NCI-H345 treated with DMSO at 0.1 percent for 48 hours (cell line): Measurements from ENCODE around the gene MAPK8IP1.
"Not testable (repeated sequence)": the region's sequence is repeated elsewhere in the genome, so short reads cannot be mapped to it uniquely, and the experiment has no call there.

Experiments
- DNase-seq: peaks from one replicate; lab custom pipeline; 2025; ENCODE audit not compliant: unreplicated experiment; lab: John Stamatoyannopoulos, UW

MAPK8IP1 gene

DNA sequence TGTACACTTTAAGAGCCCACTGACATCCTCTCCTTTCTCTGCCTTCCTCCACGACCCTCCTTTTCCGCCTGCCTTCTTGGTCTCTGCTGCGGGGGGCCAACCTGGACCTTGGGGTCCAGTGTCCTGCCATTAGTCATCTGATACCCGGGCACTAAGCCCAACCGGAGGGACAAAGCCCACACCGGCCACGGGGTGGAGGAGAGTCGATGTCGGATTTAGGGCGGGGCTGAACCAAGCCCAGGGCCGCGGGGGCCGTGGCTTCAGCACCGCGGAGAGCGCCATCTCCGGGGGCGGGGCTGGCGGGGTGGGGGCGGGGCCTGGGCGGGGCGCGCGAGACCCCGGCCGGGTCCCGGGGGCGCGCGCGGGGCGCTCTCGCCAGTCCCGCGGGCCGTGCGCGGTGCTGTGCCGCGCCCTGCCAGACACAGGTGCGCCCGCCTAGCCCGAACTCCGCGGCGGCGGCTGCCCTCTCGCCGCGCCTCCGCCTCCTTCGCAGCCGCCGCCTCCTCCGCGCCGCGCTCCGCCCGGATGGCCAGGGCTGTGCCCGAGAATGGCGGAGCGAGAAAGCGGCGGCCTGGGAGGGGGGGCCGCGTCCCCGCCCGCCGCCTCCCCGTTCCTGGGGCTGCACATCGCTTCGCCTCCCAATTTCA is at the start of gene MAPK8IP1:
Gene MAPK8IP1, plus strand, starts transcription at position 378 of the 647 bp plus-strand sequence. Its CDS starts 170 bp downstream, at position 548.
- DNase-seq: peak; percentile 45

DNA sequence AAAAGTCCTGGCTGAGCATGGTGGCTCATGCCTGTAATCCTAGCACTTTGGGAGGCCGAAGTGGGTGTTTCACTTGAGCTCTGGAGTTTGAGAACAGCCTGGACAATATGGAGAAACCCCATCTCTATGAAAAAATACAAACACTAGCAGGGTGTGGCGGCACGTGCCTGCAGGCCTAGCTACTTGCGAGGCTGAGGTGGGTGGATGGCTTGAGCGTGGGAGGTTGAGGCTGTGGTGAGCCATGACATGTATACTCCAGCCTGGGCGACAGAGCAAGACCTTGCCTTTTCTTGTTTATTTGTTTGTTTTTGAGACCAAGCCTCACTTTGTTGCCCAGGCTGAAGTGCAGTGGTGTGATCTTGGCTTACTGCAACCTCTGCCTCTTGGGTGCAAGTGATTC is 46.2 kb upstream of the MAPK8IP1 start:
- no peak for DNase-seq

DNA sequence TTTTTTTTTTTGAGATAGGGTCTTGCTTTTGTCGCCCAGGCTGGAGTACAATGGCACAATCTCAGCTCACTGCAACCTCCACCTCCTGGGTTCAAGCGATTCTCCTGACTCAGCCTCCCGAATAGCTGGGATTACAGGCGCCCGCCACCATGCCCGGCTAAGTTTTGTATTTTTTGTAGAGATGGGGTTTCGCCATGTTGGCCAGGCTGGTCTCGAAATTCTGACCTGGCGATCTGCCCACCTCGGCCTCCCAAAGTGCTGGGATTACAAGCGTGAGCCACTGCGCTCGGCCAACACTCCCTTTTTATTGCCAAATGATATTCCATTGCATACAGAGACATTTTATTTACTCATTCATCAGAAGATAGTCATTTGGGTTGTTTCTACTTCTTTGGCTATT is 45.2 kb upstream of the MAPK8IP1 start:
- DNase-seq: not testable (repeated sequence)

DNA sequence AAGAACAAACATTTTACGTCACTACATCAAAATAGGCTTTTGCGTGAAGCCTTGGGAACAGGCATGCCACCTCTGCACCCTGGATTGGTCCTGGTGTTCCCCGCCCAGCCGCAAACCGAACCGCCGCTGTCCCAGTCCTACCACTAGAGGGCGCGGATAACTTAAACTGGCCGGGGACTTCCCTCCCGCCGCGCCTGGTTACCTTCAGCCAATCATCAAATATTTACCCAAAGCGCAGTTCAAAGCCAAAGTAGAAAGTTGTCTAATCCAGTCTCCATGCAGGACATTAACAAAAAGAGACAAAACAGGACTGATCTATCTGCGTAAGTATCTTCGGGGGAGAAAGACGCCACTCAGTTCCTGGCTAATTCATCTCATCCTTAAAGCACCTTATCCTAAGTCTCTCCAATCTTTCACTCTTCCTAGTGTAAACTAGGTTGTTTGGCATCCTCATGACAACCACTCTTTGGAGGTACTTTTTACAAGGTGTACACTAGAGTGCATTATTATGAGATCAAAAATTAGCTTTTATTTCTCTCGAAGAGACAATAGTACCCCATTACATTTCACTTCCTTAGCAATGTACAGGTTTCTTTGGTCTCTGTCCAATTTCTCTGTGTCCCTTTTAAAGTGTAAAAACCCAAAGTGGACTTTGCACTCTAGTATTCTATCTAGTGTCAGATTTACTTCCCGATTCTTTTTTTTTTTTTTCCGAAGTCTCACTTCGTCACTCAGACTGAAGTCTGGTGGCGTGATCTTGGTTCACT is 42.1 kb upstream of the MAPK8IP1 start:
- DNase-seq: peak; percentile 81

DNA sequence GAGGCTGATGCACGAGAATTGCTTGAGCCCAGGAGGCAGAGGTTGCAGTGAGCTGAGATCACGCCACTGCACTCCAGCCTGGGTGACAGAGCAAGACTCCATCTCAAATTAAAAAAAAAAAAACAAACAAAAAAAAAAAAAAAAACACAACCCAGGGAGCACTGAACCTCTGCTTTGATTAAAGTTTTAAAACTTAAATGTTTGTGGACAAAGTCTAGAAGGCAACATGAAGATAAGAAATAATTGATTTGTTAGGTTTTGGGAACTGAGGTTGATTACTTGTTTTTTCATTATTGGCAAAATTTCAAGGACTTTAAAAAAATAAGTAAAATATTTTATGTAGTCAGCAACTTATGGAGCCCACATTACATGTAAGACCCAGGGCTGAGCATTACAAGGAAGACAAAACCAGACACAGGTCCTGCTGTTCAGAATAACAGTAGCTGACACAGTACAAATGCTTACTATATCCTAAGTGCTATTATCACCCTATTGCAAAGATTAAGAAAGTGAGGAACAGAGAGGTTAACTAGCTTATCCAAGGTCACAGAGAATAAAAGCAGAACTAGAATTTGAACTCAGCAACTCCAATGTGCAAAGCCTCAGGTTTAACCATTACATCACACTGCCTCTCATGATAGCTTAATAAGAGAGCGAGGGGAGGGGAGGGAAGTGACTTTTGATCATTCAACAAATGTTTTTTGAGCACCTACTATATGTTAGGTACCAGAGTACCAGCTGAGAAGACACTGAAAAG is 40.5 kb upstream of the MAPK8IP1 start:
- no peak for DNase-seq

DNA sequence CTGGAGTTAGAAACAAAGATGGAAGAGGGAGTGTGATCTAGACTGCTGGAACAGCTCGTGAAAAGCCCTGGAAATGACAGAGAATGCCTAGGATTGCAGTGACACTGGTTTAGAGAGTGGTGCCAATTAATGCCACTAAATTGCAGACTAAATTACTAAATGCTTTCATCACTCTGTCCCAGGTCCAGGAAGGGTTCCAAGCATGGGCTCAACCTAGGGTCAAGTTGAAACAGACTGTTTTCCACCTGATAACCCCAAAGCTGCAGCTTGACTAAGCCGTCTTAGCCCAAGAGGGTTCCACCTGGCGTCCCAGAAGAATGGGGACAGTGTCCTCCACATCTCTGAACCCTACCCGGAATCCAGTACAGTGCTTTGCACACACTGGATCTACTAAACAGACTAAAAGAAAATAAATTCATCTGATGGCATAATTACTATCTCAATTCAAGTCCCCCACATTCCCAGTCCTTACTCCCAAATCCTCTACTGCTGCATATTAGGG is 39.2 kb upstream of the MAPK8IP1 start:
- no peak for DNase-seq

DNA sequence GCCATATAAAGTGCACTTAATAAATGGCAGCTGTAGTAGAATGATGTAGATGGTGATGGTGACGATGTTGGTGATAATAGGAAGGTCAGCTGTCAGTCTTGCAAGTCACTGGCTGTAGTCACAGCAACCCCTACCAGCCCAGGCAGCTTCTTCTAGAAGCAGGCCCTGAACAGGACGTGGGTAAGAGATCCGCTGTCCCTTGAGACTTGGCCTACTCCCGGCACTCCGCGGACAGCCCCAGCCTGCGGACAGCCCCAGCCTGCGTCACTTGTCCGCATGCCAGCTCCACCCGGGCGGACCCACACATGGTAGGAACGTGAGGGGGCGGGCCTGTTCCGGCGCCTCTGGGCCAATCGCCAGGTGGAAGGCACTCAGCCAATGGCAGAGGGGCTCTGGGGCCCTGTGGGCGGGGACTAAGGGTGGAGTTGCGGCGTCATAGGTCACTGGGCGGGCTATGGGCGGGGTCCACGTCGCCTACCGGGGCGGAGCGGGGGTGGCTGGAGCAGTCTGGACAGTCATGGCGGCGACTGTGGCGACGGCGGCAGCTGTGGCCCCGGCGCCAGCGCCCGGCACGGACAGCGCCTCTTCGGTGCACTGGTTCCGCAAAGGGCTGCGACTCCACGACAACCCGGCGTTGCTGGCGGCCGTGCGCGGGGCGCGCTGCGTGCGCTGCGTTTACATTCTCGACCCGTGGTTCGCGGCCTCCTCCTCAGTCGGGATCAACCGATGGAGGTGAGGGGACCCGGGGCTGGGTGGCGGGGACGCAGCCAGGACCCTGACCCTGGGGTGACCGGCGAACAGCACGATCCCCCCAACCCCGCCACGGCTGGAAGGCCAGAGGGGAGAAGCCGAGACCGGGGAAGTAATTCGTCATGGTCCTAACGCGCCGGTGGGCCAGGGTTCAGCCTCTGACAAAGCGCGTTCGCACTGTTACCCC is 38.2 kb upstream of the MAPK8IP1 start, which contains the start of gene CRY2:
Gene CRY2, plus strand, starts transcription at position 502 of the 937 bp plus-strand sequence. Its CDS starts 16 bp downstream, at position 518.
- peak; percentile 92 for DNase-seq

DNA sequence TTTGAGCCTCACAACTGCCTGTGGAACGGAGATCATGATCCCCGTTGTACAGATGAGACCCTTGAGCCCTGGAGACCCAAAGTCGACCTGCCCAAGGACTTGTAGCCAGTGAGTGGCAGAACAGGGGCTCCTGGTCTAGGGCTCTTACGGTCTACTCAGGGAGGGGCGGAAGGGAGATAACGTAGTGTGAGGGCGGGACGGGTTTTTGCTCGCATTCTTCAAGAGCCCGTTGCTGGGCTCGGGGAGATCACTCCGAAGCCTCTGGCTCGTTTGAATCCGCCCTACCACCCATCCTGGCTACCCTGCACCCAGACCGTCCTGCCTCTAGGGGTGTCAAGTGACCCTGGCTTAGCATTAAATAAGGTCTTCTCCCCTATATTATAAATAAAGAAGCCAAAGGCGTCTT is 37.5 kb upstream of the MAPK8IP1 start:
- no peak for DNase-seq

DNA sequence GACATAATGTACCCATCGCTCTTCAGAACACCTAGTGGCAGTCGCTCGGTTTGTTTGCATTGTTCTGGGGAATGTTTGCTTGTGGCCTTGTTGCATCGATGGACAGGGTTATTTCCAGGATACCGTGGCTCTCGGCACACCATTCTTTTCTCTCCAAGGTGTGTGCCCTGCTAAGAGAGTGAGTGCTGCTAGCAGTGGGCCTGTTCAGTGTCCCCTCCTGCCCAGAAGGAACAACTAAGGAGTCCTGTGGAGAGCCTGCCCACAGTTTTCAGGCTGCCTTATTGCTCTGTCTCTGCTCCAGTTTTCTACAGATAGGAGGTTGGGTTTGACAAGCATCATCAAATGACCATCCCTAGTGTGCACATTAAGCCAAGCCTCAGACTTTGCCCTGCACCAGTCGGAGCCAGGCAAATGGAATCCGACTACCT is 36.8 kb upstream of the MAPK8IP1 start:
- no peak for DNase-seq

DNA sequence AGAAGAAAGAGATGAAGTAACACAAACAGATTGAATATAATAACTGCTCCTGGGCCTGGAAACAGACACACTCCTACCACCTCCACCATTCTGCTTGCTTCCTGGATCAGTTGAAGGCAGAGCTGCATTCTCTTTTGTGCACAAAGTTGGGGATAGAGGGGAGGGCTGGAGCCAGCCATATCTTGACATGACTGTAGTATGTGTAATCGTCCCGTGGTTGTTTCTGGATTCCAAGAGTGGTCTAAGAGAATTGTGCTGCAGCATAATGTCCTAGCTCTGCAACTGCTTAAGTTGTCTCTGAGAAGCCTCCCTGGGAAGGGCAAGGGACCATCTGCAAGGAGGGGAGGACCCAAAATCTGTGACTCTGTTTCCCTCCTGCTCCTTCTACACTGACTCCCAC is 35.0 kb upstream of the MAPK8IP1 start:
- DNase-seq: no peak

DNA sequence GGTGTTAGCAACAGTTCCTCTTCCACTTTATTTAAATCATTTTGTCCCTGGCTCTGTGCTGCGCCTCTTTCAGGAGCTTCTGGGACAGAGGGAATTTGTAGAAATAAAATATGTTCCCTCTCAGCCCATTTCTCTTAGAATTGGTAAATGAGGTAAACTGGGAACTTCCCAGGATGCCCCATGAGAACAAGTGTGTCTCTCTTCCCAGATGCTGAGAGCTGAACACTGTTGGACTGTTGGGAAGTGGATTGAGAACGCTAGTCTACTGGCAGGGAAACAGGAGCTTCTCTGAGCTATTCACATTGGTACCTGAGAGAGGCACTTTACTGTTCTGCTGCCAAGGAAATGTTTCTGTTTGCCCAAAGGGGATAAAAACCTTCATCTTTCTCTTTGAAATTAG is 34.2 kb upstream of the MAPK8IP1 start:
- DNase-seq: no peak

DNA sequence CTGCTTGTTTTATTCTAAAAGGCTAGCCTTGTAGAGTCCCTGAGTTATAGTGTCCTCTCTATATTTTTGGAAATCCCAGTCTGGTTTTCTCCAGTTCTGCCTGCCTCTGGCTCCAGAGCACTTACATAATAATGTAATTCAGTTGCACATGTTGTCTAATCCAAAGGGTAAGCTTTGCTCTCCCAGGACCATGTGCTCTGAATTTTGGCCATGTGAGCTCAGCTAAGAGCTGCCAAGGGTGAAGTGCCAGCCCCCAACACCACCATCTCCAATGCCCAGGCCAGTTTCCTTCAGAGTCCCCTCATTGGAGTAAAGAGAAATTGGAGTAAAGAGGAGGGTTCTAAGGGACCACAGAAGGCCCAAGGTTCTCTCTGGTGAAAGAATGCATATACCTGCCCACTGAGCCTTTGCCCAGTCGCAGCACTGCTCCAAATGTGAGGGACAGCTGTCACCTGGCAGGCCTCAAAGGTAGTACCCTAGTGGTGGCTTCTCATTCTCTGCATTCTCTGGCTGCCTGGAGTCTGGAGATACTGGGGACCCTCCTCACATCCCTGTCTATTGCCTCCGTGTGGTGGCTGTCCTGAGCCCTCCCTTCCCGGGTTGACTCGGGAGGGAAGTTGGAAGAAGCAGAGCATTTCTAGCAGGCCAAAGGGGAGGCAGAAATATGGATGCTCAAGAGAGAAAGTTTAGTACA is 33.3 kb upstream of the MAPK8IP1 start:
- no peak for DNase-seq

DNA sequence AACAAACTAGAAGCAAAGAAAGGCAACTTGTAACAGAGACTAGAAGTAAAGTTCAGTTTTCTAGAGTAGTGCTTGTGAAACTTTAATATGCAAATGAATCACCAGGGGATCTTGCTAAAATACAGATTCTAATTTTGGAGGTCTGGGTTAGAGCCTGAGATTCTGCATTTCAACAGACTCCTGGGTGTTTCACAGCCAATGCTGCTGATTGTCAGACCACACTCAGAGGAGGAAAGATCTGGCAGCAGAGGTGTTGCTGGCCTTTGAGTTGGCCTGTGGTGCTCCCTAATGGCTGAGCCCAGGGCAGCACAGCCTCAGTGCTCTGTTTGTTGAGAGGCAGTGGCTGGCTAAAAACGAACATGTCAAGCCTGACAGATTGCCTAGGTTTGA is 32.7 kb upstream of the MAPK8IP1 start:
- DNase-seq: no peak

DNA sequence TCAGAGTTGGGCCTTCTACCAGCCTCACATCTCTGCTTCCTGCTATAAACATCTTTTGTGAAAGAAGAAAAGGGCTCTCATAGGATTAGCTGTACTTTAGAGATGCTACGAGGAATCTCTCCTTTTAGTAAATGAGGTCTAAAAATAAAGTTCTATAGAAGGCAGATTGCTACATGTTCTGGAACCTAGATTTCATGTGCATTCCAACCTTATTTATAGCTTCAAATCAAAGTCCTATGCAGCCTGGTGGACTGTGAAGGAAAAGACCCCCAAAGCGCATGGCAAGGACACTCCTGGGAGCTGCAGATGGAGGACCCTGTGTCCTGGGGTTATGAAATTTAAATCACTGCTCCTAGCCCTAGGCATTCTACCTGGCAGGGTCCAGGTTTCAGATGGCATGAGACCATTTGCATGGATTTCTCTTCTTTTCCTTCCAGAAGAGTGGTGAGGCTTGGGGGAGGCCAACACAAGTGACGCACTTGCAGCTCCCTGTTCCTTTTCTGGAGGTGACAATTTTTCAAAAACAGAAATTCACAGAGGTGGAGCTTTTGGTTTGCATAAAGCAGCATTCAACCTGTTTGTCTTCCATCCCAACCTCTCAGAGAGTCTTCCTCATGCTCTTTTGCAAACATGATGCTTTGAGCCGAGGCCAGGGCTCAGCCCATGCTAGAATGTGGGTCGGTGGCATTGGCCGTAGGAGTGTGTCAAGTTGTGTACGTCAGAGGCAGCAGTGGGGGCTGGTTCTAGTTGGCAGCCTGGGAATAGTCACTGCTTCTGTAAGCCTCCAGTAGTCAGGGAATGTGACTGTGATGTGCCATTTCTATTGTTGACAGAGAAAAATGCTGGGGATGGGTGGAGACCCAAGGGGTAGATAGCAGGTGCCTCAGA is 31.9 kb upstream of the MAPK8IP1 start:
- DNase-seq: no peak

DNA sequence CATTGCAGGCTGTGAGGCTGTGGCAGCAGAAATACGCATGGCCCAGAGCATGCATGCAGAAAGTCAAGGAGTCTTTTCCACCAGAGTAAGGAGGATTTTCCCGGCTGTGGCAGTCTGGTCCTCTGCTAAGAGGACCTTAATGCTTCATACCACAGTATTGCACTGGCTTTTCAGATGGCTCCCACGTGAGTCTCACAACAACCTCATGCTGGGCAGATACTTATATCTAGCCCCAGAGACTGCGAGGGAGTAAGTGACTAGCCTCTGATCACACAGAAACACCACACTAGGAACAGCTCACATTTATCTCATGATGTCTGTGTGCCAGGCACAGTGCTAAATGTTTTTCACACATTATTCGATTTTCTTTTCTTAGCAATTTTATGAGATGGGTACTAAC is 30.1 kb upstream of the MAPK8IP1 start:
- no peak for DNase-seq

DNA sequence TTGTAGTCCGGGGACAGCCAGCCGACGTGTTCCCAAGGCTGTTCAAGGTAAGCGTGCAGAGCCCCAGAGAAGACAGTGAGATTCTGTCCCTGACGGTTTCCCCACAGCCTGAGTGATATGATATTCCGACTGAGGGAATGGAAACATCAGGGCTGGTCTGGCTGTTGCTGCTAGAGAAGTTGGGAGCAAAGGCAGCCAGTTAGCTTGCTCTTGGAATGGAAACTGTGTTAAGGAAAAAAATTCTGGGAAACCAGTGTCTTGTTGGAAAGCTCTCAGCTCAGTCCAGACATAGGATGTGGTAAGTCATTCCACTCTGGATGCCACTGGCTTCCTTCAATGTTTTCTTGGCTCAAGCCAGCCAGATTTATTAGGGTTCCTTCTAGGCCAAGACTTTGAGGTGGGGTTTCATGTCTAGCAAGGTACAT is 29.4 kb upstream of the MAPK8IP1 start:
- DNase-seq: no peak

DNA sequence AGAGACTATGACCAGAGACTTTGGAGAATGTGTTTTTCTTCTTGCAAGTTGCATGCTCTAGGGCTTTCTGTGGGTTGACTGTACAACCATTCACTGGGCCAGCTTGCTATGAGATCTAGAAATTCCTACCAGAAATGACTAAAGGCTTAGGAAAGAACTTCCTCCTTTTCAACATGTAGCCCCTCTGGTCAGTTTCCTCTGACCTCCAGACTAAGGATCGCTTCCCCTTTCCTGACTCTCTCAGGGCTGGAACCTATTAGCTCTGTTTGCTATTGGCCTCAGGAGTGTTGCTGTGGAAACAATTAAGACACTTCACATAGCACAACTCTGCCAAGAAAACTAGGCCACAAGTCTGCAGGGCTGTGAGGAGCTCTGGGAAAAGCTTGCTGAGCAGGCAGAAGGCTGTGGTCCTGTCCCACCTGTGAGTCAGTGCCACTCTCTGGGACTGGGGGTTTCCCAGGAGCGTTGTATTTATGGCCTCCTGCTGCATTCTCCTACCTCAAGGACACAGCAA is 27.4 kb upstream of the MAPK8IP1 start:
- no peak for DNase-seq

DNA sequence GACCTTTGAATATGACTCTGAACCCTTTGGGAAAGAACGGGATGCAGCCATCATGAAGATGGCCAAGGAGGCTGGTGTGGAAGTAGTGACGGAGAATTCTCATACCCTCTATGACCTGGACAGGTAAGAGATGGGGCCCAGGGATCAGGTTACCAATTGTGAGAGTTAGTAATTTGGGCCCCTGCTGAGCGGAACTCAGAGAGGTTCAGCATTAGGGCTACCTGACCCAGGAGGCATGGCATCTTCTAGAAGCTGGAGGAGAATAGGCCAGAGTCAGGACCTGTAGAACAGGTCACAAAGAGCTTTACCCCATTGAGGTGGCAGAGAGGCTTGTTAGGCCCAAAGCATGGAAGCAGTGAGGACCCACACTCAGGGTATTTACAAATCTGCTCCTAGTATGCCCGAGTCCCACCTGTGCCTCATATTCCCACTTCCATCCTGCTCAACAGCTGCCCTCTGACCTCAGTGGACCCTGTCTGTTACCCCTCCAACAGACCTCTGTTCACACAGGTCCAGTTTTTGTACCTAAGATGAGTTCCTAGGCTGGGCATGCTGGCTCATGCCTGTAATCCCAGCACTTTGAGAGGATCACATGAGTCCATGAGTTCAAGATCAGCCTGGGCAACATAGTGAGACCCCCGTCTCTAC is 26.6 kb upstream of the MAPK8IP1 start:
- DNase-seq: no peak
